Activated naive CD4-positive, alpha-beta T cell treated with Interleukin-2 at 50 U/mL for 16 hours (primary cell): ENCODE results near the gene PABPC5.

ENCODE experiments used
- DNase-seq: peaks from one replicate; pipeline ENCODE4 v3.0.0-alpha.2; 2020

PABPC5 gene

DNA sequence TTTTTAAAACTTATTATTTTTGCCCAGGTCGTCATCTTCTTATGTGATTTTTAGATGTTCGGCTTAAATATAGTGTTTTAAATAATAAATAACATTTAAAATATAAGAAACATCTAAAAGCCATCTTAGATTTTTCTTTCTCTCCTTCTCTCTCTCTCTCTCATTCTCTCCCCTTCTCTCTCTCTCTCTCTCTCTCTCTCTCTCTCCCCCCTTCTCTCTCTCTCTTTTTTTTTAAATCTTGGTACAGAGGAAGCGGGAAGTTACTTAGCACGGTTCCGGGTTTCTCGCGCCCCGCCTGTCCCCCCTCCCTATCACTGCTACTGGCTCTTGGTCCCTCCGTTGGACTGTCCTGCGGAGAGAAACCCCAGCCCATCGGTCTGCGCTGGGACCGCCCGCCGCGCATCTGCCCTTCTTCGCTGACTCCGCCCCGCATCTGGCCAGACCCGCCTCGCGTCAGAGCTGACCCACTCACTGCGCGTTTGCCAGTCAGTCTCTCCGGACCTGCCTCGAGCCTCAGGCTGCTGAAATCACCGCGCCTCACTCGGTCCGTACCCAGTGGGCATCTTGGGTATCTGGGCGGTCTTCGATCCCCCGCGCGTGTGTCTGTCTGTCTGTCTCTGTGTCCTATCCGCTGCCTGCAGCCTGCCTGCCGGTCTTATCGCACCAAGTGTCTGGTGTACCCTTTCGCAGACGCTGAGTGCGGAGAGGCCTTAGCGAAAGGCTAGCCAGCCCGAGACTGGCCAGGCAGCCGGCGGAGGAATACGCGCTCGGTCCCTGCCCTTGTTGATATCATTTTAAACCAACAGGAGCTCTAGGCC is at the start of gene PABPC5:
TSS of gene PABPC5 (plus strand) at position 489 of the 818 bp plus-strand sequence. CDS start 739 bp downstream, outside the sequence.
- no peak for DNase-seq

GRCh38 chrX:91389026-91389425 is 45.6 kb upstream of the PABPC5 start:
- DNase-seq: no peak

- no peak for DNase-seq
Measured at GRCh38 chrX:91414713-91415112, 19.9 kb upstream of the PABPC5 start.

GRCh38 chrX:91435395-91435794 is 756 bp downstream of the PABPC5 start:
- no peak for DNase-seq
